Muscle of leg (tissue), 11 donors: ENCODE measurements around the gene VIT. TPM values are rescaled to one million over a fixed set of nuclear protein-coding genes. Genes with fewer than 3 reads are reported as not detected.

Experiments used
- DNase-seq: peaks from one replicate; pipeline ENCODE4 v3.0.0; 2013
- H3K27ac ChIP-seq: one replicate; pipeline ENCODE4 v1.5.1; 2013; ENCODE audit warnings: mild to moderate bottlenecking, low read length, control low read depth
- H3K27me3 ChIP-seq: one replicate; pipeline ENCODE4 v1.6.1; 2013; ENCODE audit warnings: low read length; ENCODE audit not compliant: control insufficient read depth, insufficient read depth
- H3K36me3 ChIP-seq: one replicate; pipeline ENCODE4 v1.6.1; 2013; ENCODE audit warnings: low read length; ENCODE audit not compliant: control insufficient read depth, insufficient read depth
- H3K4me1 ChIP-seq: one replicate; pipeline ENCODE4 v1.6.1; 2013; ENCODE audit warnings: low read length; ENCODE audit not compliant: control insufficient read depth, insufficient read depth
- H3K4me3 ChIP-seq: one replicate; pipeline ENCODE4 v1.5.1; 2013; ENCODE audit warnings: low read length, control low read depth
- H3K9me3 ChIP-seq: replicated peaks from 2 replicates; pipeline ENCODE4 v1.6.1; 2013; ENCODE audit warnings: low read depth, low read length; ENCODE audit not compliant: control insufficient read depth
- WGBS: methylation state at CpG from one replicate; pipeline ENCODE4 v1.1.5; 2013; ENCODE audit warnings: missing lambda C conversion rate; ENCODE audit not compliant: insufficient coverage; 5-methylcytosine and 5-hydroxymethylcytosine counted together
- polyA plus RNA-seq, 8 donors: library from polyadenylated mRNA; unstranded; fragments of 120-200 nt; gene quantifications; one replicate each; pipeline versions ENCODE4 v1.2.1 to v1.2.3, GENCODE V29; 2013; ENCODE audit warnings: inconsistent platforms in 1 of 8, low replicate concordance in 1 of 8; ENCODE audit not compliant: insufficient read length in 8 of 8, insufficient read depth in 1 of 8
- total RNA-seq: library from RNA; stranded (reverse); fragments of 120-200 nt; gene quantifications from one replicate; pipeline ENCODE4 v1.2.4, GENCODE V29; 2013

Gene VIT
- total and polyA plus RNA-seq, 9 donors, result 1.7 to 9.6 (median 4.9) TPM

DNA sequence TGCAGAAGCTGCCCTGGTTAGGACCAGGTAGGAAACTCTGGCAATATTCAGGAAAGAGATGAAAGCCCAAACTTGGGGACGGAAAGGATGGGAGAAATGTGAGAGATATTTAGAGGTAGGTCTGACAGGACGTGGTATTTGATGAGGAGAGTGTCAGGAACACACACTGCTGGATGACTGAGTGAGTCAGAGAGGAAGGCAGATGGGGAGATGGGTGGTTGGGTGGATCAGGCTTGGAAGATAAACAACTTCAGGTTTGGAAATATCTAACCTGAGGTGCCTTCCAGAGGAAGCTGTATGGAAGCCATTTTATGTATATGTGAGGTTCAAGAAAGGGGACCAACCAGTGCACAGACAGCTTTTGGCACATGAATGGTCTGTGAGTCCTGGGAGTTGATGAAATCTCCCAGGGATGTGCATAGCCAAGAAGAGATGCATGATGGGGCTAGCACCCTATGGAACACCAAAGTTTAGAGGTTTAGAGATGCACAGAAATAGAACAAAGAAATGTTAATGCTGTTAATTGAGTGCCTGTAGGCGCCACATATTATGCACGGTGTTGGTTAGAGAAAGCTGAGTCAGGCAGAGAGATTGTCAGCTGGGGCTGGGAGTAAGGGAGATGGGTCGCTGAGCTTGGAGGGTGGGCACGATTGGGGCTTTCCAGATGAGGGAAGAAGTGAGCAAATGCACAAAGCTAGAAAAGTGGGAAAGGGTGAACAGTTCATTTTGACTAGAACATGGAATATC lies 101.0 kb downstream of the VIT start:
- no peak for DNase-seq
- H3K27me3 ChIP-seq, result no peaks in the 10 kb centered on the region
- 51% methylated on average over 6 of the region's 6 CpGs for WGBS
- no peaks in the 10 kb centered on the region for H3K9me3 ChIP-seq
- no peak overlapping the region for H3K4me3 ChIP-seq
- H3K36me3 ChIP-seq, result no peaks in the 10 kb centered on the region
- H3K27ac ChIP-seq, result no peak overlapping the region
- H3K4me1 ChIP-seq, result no peaks in the 10 kb centered on the region

DNA sequence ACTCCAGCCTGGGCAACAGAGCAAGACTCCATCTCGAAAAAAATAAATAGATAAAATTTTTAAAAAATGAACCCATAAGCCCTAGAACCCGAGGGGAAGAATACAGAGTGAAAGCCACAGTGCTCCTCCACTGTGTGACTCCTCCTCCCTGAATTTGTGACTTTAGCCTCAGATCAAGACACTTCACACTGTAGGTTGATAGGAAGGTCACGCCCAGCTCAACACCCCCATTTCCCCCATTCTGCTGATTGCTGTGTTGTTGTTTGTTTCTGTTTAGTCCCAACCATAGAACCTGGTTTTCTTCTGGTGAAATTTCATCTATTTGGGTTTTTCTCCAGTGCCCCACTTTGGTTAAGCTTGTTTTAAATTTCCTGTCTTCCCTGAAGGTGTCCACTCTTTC lies 102.2 kb downstream of the VIT start:
- no peak overlapping the region for H3K27ac ChIP-seq
- no peaks in the 10 kb centered on the region for H3K4me1 ChIP-seq
- no peak overlapping the region for H3K4me3 ChIP-seq
- no peaks in the 10 kb centered on the region for H3K27me3 ChIP-seq
- no peaks in the 10 kb centered on the region for H3K36me3 ChIP-seq
- WGBS, result no CpG with 5 or more reads among the region's 3 CpGs
- H3K9me3 ChIP-seq, result no peaks in the 10 kb centered on the region
- DNase-seq, result no peak

DNA sequence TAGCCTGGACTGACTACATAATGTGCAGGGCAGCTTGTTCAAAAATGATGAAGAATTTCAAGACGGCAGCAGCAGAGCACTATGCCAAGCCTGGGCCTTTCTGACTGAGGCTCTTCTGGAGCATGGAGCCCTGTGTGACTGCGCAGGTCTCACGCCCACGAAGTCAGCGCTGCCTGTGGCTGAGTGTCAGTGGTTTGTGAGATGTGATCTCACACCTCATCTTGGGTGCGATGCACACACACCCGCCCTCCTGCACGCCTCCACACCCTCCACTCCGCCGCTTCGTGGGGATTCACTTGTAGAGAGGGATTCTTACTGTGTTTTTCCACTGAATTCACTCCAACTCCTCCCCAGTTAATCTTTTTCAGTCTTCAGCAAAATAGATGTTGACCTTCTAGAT lies 103.9 kb downstream of the VIT start:
- WGBS, result 60% methylated on average over 1 of the region's 11 CpGs

DNA sequence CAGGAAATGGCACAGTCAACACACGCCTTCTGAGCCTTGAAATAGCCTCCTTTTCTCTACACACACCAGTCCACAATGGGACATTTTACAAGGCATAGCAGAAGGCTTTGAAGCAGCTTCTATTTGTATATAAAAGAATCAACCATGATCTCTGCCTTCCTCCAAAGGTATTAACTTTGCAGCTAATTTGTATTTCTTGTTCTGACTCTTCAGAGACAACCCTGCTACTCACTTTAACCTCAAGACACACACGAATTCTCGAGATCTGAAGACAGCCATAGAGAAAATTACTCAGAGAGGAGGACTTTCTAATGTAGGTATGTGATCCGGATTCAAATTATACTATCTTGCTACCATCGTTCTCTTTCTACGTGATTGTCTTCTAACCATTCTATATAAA lies 104.6 kb downstream of the VIT start:
- DNase-seq, result no peak
- Histone ChIP-seq H3K27me3 (no peaks in the 10 kb centered on the region), H3K27ac (no peak overlapping the region), H3K4me1 (no peaks in the 10 kb centered on the region), H3K4me3 (no peak overlapping the region), H3K9me3 (no peaks in the 10 kb centered on the region), H3K36me3 (no peaks in the 10 kb centered on the region)
- no CpG with 5 or more reads among the region's 6 CpGs for WGBS

More for the DNA sequence above, 103.9 kb downstream of the VIT start:
- Histone ChIP-seq H3K4me3 (no peak overlapping the region), H3K4me1 (no peaks in the 10 kb centered on the region), H3K27me3 (no peaks in the 10 kb centered on the region), H3K36me3 (no peaks in the 10 kb centered on the region), H3K9me3 (no peaks in the 10 kb centered on the region), H3K27ac (no peak overlapping the region)
- DNase-seq, result no peak

DNA sequence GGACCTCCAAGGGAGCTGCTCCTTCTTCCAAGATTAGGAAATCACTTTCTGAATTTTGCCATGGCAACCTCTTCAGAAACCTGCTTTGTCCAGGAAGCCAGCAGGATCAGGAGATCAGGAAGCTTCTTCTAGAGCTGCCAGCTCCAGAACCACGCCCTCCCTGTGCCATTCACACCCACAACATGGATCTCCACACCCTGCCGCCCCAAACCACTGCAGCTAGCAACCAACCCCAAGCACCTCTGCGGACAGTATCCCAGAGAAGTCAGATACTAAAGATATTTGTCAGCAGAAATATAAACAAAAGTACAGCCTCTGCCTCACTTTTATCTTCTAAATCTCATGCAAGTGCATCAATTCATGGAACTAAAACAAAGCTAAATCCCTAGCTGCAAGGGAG lies 106.4 kb downstream of the VIT start:
- DNase-seq, result no peak
- no peak overlapping the region for H3K27ac ChIP-seq
- H3K4me3 ChIP-seq, result no peak overlapping the region
- H3K4me1 ChIP-seq, result no peaks in the 10 kb centered on the region
- no peaks in the 10 kb centered on the region for H3K36me3 ChIP-seq
- no CpG with 5 or more reads among the region's 3 CpGs for WGBS
- no peaks in the 10 kb centered on the region for H3K27me3 ChIP-seq
- no peaks in the 10 kb centered on the region for H3K9me3 ChIP-seq

DNA sequence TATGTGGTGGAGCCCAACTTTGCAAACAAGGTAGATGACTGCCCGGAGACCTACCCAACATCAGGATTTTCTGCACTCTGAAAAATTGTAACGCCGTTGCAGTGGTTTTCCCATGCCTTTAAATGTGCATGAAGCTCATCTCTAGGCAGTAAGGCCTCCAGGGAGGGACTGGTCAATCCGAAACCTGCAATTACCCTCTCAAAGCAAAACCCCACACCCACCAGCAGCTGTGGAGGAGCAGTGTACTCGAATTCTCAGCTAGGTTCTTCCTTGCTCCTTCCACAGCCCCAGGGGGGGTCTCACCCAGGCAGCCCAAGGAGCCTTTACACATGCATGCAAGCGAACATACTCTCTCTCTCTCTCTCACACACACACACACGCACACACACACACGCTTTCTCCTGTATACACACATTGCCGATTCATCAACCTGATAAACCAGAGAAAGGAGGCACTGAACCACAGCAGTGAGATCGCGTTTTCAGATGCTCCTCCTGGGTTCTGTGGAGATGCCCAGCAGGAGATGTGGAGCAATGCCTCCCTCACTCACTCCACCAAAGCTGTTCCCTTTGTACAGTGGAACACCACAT lies 109.2 kb downstream of the VIT start:
- WGBS, result 68% methylated on average over 8 of the region's 11 CpGs
- no peaks in the 10 kb centered on the region for H3K36me3 ChIP-seq
- no peak overlapping the region for H3K27ac ChIP-seq
- H3K4me3 ChIP-seq, result no peak overlapping the region
- no peaks in the 10 kb centered on the region for H3K27me3 ChIP-seq
- no peaks in the 10 kb centered on the region for H3K4me1 ChIP-seq
- DNase-seq, result no peak
- H3K9me3 ChIP-seq, result no peaks in the 10 kb centered on the region

DNA sequence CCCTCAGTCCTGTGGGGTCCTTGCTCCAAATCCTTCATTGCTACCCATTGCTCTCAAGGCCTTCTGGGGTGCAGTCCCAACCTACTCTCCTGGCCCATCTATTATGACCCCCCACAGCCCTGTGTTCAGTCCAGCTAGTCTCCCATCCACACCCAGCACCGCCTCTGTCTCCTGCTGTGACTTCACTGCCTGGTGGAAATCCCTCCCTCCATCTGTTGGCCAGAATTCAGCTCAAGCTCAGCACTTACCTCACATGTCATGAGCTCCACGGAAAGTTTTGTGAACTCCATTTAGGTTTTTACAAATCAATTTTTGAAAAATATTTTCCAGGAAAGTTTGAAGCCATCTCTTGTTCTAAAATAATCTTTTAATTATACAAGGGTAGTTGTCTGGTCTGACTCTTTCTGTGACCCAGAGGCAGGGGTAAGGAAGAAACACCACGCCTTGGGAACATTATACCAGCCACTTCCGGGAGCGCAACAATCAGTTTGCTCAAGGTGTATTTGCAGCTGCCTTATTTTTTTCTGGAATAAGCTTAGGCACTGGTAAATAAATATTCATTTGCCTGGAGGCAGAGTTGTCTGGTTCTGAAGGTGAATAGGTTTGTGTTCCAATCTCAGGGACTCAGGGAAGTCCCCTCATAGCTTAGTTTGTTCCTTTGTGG lies 110.8 kb downstream of the VIT start:
- peak; percentile 25 for DNase-seq
- WGBS, result 76% methylated on average over 4 of the region's 5 CpGs
- no peaks in the 10 kb centered on the region for H3K4me1 ChIP-seq
- H3K4me3 ChIP-seq, result no peak overlapping the region
- no peak overlapping the region for H3K27ac ChIP-seq
- H3K27me3 ChIP-seq, result no peaks in the 10 kb centered on the region
- no peaks in the 10 kb centered on the region for H3K36me3 ChIP-seq
- H3K9me3 ChIP-seq, result no peaks in the 10 kb centered on the region

DNA sequence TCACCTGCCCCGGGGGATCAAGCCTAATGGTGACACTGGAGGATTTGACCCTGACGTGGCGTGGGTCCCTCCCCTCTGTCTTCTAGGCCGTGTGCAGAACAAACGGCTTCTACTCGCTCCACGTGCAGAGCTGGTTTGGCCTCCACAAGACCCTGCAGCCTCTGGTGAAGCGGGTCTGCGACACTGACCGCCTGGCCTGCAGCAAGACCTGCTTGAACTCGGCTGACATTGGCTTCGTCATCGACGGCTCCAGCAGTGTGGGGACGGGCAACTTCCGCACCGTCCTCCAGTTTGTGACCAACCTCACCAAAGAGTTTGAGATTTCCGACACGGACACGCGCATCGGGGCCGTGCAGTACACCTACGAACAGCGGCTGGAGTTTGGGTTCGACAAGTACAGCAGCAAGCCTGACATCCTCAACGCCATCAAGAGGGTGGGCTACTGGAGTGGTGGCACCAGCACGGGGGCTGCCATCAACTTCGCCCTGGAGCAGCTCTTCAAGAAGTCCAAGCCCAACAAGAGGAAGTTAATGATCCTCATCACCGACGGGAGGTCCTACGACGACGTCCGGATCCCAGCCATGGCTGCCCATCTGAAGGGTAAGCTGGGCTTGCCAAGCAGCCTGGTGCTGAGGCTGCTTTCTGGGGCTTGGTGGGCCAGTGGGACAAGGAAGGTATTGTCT lies 112.0 kb downstream of the VIT start:
- DNase-seq, result no peak
- H3K4me3 ChIP-seq, result no peak overlapping the region
- no peak overlapping the region for H3K27ac ChIP-seq
- no peaks in the 10 kb centered on the region for H3K9me3 ChIP-seq
- no peaks in the 10 kb centered on the region for H3K27me3 ChIP-seq
- no peaks in the 10 kb centered on the region for H3K36me3 ChIP-seq
- no peaks in the 10 kb centered on the region for H3K4me1 ChIP-seq
- 90% methylated on average over 35 of the region's 35 CpGs for WGBS

DNA sequence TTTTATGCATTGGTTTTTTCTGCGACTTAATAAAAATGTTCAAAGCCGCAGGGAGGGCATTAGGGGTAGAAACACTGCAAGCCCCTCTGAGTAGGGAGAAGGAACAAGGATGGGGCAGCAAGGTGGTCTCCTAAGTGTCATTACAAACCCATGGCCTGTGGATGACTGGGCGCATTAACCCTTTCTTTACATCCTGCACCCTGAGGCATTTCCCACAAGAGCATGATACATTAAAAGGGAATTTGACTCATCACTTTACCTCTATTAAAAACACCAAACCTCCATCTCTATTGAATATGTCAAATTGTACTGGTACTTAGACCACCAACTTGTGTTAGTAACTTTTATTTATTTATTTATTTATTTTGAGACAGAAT lies 112.5 kb downstream of the VIT start:
- H3K27ac ChIP-seq, result no peak overlapping the region
- no peaks in the 10 kb centered on the region for H3K36me3 ChIP-seq
- H3K27me3 ChIP-seq, result no peaks in the 10 kb centered on the region
- no peak overlapping the region for H3K4me3 ChIP-seq
- no CpG with 5 or more reads among the region's 3 CpGs for WGBS
- no peaks in the 10 kb centered on the region for H3K4me1 ChIP-seq
- H3K9me3 ChIP-seq, result no peaks in the 10 kb centered on the region
- DNase-seq, result no peak

DNA sequence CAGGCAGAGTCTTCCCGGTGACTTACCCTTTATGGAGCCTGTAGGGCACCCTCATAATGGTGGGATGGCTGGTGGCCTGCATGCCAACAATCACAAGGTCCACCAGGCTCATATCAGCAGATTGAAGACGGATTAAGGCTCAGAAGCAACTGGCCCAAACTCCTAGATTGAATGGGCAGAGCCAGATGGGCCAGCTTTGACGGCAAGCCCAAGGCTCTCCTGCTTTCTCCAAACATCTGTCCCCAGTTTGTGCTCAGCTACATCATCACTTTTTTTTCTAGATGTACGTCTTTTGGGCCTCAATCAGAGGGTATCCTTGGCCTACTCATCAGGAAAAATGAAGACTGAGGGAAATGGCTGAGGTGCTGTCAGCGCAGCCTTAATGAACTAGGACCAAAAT lies 114.6 kb downstream of the VIT start:
- no peak for DNase-seq
- H3K4me3 ChIP-seq, result no peak overlapping the region
- H3K27ac ChIP-seq, result no peak overlapping the region
- no peaks in the 10 kb centered on the region for H3K9me3 ChIP-seq
- no peaks in the 10 kb centered on the region for H3K4me1 ChIP-seq
- H3K36me3 ChIP-seq, result no peaks in the 10 kb centered on the region
- WGBS, result 85% methylated on average over 3 of the region's 5 CpGs
- H3K27me3 ChIP-seq, result no peaks in the 10 kb centered on the region
